Panc1 (cell line): Measurements from ENCODE around the gene PPM1F. TPM values are rescaled to one million over a fixed set of nuclear protein-coding genes. Genes with fewer than 3 reads are reported as not detected.
A peak's percentile ranks its signal among the peaks of the same experiment; 100 is the strongest.

ENCODE experiments used
- ATAC-seq: fragments of 200-7000 bp; cut with Tn5 transposase; 2 replicates; pipeline ENCODE4 v1.9.1; 2020; ENCODE audit warnings: mild to moderate bottlenecking, moderate library complexity
- BruUV-seq: library from RNA; stranded (reverse); fragments of 400-500 nt; replicated peaks from 2 replicates; lab custom pipeline; 2021; lab: Mats Ljungman, UMichigan
- CTCF ChIA-PET: fragments of 300-600 bp; sonication (Branson Sonifier 250); formaldehyde crosslinking; loops from one replicate; lab custom pipeline; 2022; ENCODE audit warnings: antibody characterized with exemption; lab: Charles Lee
- POLR2A ChIA-PET: fragments of 300-600 bp; sonication (Branson Sonifier 250); formaldehyde crosslinking; loops from one replicate; lab custom pipeline; 2022; ENCODE audit warnings: antibody characterized with exemption; lab: Charles Lee
- DNase-seq: peaks from one replicate; pipeline ENCODE4 v3.0.0-alpha.2; 2010; ENCODE audit warnings: low read depth, low spot score
- H3K27ac ChIP-seq: 2 replicates; pipeline ENCODE4 v1.5.1; 2011; ENCODE audit warnings: mild to moderate bottlenecking, low read length, inconsistent platforms
- H3K27me3 ChIP-seq: fragments of 200-500 bp; sonication (Bioruptor generic); 2 replicates; pipeline ENCODE4 v1.6.0; 2014; ENCODE audit warnings: low read length, inconsistent platforms; ENCODE audit not compliant: control insufficient read depth, insufficient read depth
- H3K36me3 ChIP-seq: fragments of 200-500 bp; sonication (Bioruptor generic); 2 replicates; pipeline ENCODE4 v1.5.1; 2014; ENCODE audit warnings: inconsistent platforms, mild to moderate bottlenecking, low read length, moderate library complexity; ENCODE audit not compliant: control insufficient read depth, insufficient read depth
- H3K4me1 ChIP-seq: 2 replicates; pipeline ENCODE4 v1.5.1; 2011; ENCODE audit warnings: inconsistent platforms, mild to moderate bottlenecking, low read length, moderate library complexity; ENCODE audit not compliant: control insufficient read depth, insufficient read depth
- H3K4me3 ChIP-seq, 2 experiments: 2 replicates each; pipeline ENCODE4 v1.5.1; 2011 to 2012; ENCODE audit warnings: low read depth in 2 of 2, low read length in 2 of 2, mild to moderate bottlenecking in 2 of 2, inconsistent platforms in 1 of 2, moderate library complexity in 1 of 2
- H3K9me3 ChIP-seq: fragments of 200-500 bp; sonication (Bioruptor generic); 2 replicates; pipeline ENCODE4 v1.5.1; 2014; ENCODE audit warnings: low read depth, mild to moderate bottlenecking, inconsistent platforms, low read length, moderate library complexity; ENCODE audit not compliant: control insufficient read depth, insufficient read depth
- POLR2AphosphoS5 ChIP-seq: IDR thresholded peaks from 2 replicates; pipeline ENCODE4 v1.6.1; 2012; ENCODE audit warnings: mild to moderate bottlenecking, low read depth, low read length, moderate library complexity
- SIN3A ChIP-seq: IDR thresholded peaks from 2 replicates; pipeline ENCODE4 v1.6.1; 2012; ENCODE audit warnings: low read depth, mild to moderate bottlenecking, low read length, moderate library complexity, borderline replicate concordance; ENCODE audit not compliant: insufficient read depth
- TCF7L2 ChIP-seq: IDR thresholded peaks from 2 replicates; pipeline ENCODE4 v1.6.1; 2011; ENCODE audit warnings: mild to moderate bottlenecking, low read depth, low read length, inconsistent platforms
- in situ Hi-C: cut with HindIII; loops from 2 replicates; pipeline ENCODE4 v1.10.0; 2016; ENCODE audit warnings: low sequenced_read_pairs, low pct_unique_long_range_greater_than_20kb
- intact Hi-C: fragments of 100-400 bp; cut with micrococcal nuclease; formaldehyde crosslinking; loops from one replicate; pipeline ENCODE4 v1.10.0; 2022; ENCODE audit not compliant: unreplicated experiment
- total RNA-seq: library from RNA; stranded (reverse); gene quantifications from one replicate; pipeline ENCODE4 v1.2.1, GENCODE V29; 2021; ENCODE audit not compliant: unreplicated experiment
- TF ChIP-seq, protein P1 (sequence below): fragments of 450-650 bp; IDR thresholded peaks from 2 replicates; pipeline ENCODE4 v1.5.1; 2017; ENCODE audit warnings: mild to moderate bottlenecking
- TF ChIP-seq, protein P2 (sequence below), 2 experiments: IDR thresholded peaks; 2 replicates each; pipeline ENCODE4 v1.6.1; 2011 to 2012; ENCODE audit warnings: low read depth in 2 of 2, control low read depth in 1 of 2, low read length in 1 of 2, mild to moderate bottlenecking in 1 of 2, moderate library complexity in 1 of 2; ENCODE audit not compliant: insufficient read depth in 1 of 2

PPM1F gene
- total RNA-seq, 1 experiment from 2014 or later, result 28.9 TPM

DNA sequence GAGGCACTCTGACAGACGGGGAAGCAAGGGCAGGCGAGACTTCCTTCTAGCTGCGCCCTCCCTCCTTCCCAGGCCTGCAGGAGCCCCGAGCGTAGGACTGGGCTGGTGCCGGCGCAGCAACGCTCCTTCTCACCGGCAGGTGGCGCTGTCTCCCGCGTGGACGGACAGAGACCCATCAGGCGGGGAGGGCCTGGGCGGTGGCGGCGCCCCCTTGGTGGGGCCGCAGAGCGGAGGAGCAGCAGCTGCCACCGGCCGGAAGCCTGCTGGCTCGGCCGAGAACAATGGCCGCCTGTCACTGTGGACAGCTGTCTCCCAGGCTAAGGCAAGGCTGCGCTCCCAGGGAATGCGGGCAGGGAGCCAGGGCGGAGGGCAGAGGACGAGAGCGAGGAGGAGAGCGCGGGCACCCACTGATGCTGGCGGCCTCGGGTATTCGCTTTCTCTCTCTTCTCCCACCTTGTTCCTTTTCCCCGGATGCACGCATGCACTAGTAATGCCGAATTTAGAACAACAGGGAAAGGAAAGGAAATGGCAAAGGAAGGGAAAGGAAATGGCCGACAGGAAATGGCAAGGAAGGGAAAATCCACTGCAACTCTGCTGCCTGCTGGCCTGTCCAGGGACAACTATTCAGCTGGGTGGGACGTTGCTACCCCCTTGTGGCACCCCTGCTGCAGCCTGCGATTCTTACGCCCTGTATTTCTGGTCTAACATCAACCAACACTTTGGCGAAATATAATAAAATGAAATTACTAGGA, 14.4 kb downstream of the PPM1F start:
- Histone ChIP-seq H3K27me3 (no peaks in the 10 kb centered on the region), H3K4me3 (peak overlapping the region; percentile 53 to 66), H3K9me3 (no peaks in the 10 kb centered on the region), H3K27ac (peak overlapping the region; percentile 91), H3K4me1 (peaks cover 13% of the 10 kb centered on the region), H3K36me3 (no peaks in the 10 kb centered on the region)
- no peak for TF ChIP-seq TCF7L2
- TF ChIP-seq, protein P1, sequence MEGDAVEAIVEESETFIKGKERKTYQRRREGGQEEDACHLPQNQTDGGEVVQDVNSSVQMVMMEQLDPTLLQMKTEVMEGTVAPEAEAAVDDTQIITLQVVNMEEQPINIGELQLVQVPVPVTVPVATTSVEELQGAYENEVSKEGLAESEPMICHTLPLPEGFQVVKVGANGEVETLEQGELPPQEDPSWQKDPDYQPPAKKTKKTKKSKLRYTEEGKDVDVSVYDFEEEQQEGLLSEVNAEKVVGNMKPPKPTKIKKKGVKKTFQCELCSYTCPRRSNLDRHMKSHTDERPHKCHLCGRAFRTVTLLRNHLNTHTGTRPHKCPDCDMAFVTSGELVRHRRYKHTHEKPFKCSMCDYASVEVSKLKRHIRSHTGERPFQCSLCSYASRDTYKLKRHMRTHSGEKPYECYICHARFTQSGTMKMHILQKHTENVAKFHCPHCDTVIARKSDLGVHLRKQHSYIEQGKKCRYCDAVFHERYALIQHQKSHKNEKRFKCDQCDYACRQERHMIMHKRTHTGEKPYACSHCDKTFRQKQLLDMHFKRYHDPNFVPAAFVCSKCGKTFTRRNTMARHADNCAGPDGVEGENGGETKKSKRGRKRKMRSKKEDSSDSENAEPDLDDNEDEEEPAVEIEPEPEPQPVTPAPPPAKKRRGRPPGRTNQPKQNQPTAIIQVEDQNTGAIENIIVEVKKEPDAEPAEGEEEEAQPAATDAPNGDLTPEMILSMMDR, result peak; percentile 96
- TF ChIP-seq, protein P2, sequence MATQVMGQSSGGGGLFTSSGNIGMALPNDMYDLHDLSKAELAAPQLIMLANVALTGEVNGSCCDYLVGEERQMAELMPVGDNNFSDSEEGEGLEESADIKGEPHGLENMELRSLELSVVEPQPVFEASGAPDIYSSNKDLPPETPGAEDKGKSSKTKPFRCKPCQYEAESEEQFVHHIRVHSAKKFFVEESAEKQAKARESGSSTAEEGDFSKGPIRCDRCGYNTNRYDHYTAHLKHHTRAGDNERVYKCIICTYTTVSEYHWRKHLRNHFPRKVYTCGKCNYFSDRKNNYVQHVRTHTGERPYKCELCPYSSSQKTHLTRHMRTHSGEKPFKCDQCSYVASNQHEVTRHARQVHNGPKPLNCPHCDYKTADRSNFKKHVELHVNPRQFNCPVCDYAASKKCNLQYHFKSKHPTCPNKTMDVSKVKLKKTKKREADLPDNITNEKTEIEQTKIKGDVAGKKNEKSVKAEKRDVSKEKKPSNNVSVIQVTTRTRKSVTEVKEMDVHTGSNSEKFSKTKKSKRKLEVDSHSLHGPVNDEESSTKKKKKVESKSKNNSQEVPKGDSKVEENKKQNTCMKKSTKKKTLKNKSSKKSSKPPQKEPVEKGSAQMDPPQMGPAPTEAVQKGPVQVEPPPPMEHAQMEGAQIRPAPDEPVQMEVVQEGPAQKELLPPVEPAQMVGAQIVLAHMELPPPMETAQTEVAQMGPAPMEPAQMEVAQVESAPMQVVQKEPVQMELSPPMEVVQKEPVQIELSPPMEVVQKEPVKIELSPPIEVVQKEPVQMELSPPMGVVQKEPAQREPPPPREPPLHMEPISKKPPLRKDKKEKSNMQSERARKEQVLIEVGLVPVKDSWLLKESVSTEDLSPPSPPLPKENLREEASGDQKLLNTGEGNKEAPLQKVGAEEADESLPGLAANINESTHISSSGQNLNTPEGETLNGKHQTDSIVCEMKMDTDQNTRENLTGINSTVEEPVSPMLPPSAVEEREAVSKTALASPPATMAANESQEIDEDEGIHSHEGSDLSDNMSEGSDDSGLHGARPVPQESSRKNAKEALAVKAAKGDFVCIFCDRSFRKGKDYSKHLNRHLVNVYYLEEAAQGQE (IDR thresholded peaks at IDR 0.05; ENCODE audit: insufficient read depth in 1 of 2, low read depth in 2 of 2, low read length in 1 of 2), result no peak
- POLR2A ChIA-PET, result no interaction called here
- in situ Hi-C loops (loop anchor here (25.0 kb wide), 1 partner anchor 126 kb away; no protein-coding TSS in a partner anchor), intact Hi-C loops (loop anchor here (5.0 kb wide), 1 partner anchor 226 kb away; no protein-coding TSS in a partner anchor)
- DNase-seq (no peak), ATAC-seq (peak; percentile 97)
- BruUV-seq, result no TSS peak
- CTCF ChIA-PET, result interaction anchor here (0.5 to 1.4 kb wide), 5 partner anchors 12 to 200 kb away, joined by 3 to 4 read pairs (median 4); partner anchors contain the start of gene PPM1F

DNA sequence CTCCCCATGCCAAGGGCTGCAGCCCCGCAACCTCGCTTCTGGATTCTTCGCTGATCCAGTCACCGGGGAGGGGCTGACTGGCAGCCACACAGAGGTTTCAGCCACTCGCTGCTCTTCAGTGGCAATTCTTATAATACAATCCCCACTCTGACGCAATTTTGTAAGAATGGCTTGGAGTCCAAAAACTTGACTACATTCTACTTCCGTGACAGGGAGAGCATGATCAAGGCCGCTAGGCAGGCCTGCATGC, 14.9 kb downstream of the PPM1F start:
- ATAC-seq, result no peak
- Histone ChIP-seq H3K4me1 (peaks cover 13% of the 10 kb centered on the region), H3K27ac (peak overlapping the region; percentile 91; the same call in 1 of the 2 replicates), H3K9me3 (no peaks in the 10 kb centered on the region), H3K27me3 (no peaks in the 10 kb centered on the region), H3K36me3 (no peaks in the 10 kb centered on the region), H3K4me3 (peak overlapping the region; percentile 53 to 66; a peak in 2 of 4 replicates)
- DNase-seq, result no peak
- TF ChIP-seq, protein P1, result no peak
- TF ChIP-seq SIN3A (no peak), TCF7L2 (no peak), POLR2AphosphoS5 (no peak)
- TF ChIP-seq, protein P2 (IDR thresholded peaks at IDR 0.05; ENCODE audit: insufficient read depth in 1 of 2, low read depth in 2 of 2, low read length in 1 of 2), result no peak
- intact Hi-C loops (loop anchor here (5.0 kb wide), 1 partner anchor 225 kb away; no protein-coding TSS in a partner anchor), in situ Hi-C loops (loop anchor here (25.0 kb wide), 1 partner anchor 125 kb away; no protein-coding TSS in a partner anchor)
- no TSS peak for BruUV-seq
- ChIA-PET POLR2A (no interaction called here), CTCF (interaction anchor here (0.5 to 1.4 kb wide), 4 partner anchors 13 to 21 kb away, joined by 3 to 4 read pairs (median 4); partner anchors contain the start of gene PPM1F)
